ENCODE data around the gene TEKT2.

DNA sequence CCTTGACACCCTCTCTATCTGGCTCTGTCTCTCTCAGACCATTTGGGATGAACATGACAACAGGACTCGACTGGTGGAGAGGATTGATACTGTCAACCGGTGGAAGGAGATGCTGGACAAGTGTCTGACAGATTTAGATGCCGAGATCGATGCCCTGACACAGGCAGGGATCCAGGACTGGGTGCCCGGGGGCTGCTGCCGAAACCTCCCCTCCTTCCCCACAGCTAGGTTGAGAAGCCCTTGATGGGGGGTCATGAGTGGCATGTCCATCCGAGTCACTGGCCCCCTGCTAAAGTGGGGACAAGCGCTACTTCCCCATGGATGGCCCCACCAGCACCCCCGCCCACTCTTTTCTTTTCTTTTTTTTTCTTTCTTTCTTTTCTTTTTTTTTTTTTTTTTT is 1.2 kb downstream of the TEKT2 start:
- TF ChIP-seq, protein P1, sequence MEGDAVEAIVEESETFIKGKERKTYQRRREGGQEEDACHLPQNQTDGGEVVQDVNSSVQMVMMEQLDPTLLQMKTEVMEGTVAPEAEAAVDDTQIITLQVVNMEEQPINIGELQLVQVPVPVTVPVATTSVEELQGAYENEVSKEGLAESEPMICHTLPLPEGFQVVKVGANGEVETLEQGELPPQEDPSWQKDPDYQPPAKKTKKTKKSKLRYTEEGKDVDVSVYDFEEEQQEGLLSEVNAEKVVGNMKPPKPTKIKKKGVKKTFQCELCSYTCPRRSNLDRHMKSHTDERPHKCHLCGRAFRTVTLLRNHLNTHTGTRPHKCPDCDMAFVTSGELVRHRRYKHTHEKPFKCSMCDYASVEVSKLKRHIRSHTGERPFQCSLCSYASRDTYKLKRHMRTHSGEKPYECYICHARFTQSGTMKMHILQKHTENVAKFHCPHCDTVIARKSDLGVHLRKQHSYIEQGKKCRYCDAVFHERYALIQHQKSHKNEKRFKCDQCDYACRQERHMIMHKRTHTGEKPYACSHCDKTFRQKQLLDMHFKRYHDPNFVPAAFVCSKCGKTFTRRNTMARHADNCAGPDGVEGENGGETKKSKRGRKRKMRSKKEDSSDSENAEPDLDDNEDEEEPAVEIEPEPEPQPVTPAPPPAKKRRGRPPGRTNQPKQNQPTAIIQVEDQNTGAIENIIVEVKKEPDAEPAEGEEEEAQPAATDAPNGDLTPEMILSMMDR (conservative IDR thresholded peaks at IDR 0.05; ENCODE audit: low read depth, low read length) = no peak
- no peak for TF ChIP-seq NFE2L2 (IDR thresholded peaks at IDR 0.05; ENCODE audit: low read depth, low read length)
- TF ChIP-seq, protein P2, sequence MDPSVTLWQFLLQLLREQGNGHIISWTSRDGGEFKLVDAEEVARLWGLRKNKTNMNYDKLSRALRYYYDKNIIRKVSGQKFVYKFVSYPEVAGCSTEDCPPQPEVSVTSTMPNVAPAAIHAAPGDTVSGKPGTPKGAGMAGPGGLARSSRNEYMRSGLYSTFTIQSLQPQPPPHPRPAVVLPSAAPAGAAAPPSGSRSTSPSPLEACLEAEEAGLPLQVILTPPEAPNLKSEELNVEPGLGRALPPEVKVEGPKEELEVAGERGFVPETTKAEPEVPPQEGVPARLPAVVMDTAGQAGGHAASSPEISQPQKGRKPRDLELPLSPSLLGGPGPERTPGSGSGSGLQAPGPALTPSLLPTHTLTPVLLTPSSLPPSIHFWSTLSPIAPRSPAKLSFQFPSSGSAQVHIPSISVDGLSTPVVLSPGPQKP (IDR thresholded peaks at IDR 0.05; ENCODE audit: borderline replicate concordance, low read depth, low read length) = no peak

All from IMR-90 (cell line).